Trophoblast cell (in vitro differentiated cells and primary cell): ENCODE data around the gene RPN2.
A peak's percentile ranks its signal among the peaks of the same experiment; 100 is the strongest.

Experiments
- DNase-seq, 2 donors: peaks; one replicate each; pipeline ENCODE4 v3.0.0-alpha.2; 2016
- H2AFZ ChIP-seq: 2 replicates; pipeline ENCODE4 v1.6.1; 2013; ENCODE audit warnings: low read length, moderate library complexity, mild to moderate bottlenecking; ENCODE audit not compliant: insufficient read depth, poor library complexity
- H2AK5ac ChIP-seq: 2 replicates; pipeline ENCODE4 v1.6.1; 2013; ENCODE audit warnings: mild to moderate bottlenecking, low read length
- H2BK120ac ChIP-seq: 2 replicates; pipeline ENCODE4 v1.6.1; 2013; ENCODE audit warnings: low read length, mild to moderate bottlenecking, moderate library complexity; ENCODE audit not compliant: insufficient read depth, poor library complexity
- H2BK12ac ChIP-seq: 2 replicates; pipeline ENCODE4 v1.6.1; 2013; ENCODE audit warnings: mild to moderate bottlenecking, low read length, moderate library complexity
- H2BK5ac ChIP-seq: 2 replicates; pipeline ENCODE4 v1.6.1; 2013; ENCODE audit warnings: low read length, low read depth, moderate library complexity, mild to moderate bottlenecking; ENCODE audit not compliant: poor library complexity
- H3K14ac ChIP-seq: 2 replicates; pipeline ENCODE4 v1.6.1; 2013; ENCODE audit warnings: mild to moderate bottlenecking, low read length
- H3K18ac ChIP-seq: 2 replicates; pipeline ENCODE4 v1.6.1; 2013; ENCODE audit warnings: mild to moderate bottlenecking, low read length
- H3K23ac ChIP-seq: 2 replicates; pipeline ENCODE4 v1.6.1; 2013; ENCODE audit warnings: low read length
- H3K27ac ChIP-seq: 2 replicates; pipeline ENCODE4 v1.5.1; 2013; ENCODE audit warnings: low read depth, mild to moderate bottlenecking, inconsistent platforms, low read length, moderate library complexity
- H3K27me3 ChIP-seq: 2 replicates; pipeline ENCODE4 v1.6.1; 2013; ENCODE audit warnings: inconsistent platforms, mild to moderate bottlenecking, low read length, moderate library complexity; ENCODE audit not compliant: insufficient read depth
- H3K36me3 ChIP-seq, 2 experiments: 1 replicate in 1 of 2; 2 replicates in 1 of 2; pipeline ENCODE4 v1.6.1; 2013; ENCODE audit warnings: low read length in 2 of 2, mild to moderate bottlenecking in 2 of 2, moderate library complexity in 1 of 2; ENCODE audit not compliant: insufficient read depth in 2 of 2, control insufficient read depth in 1 of 2
- H3K4ac ChIP-seq: 2 replicates; pipeline ENCODE4 v1.6.1; 2013; ENCODE audit warnings: low read depth, mild to moderate bottlenecking, low read length, moderate library complexity
- H3K4me1 ChIP-seq, 2 experiments: 1 replicate in 1 of 2; 2 replicates in 1 of 2; pipeline ENCODE4 v1.6.1; 2013; ENCODE audit warnings: low read length in 2 of 2, mild to moderate bottlenecking in 2 of 2, moderate library complexity in 1 of 2; ENCODE audit not compliant: insufficient read depth in 2 of 2, control insufficient read depth in 1 of 2
- H3K4me2 ChIP-seq: 2 replicates; pipeline ENCODE4 v1.6.1; 2013; ENCODE audit warnings: inconsistent platforms, mild to moderate bottlenecking, low read length, moderate library complexity
- H3K4me3 ChIP-seq: 2 replicates; pipeline ENCODE4 v1.5.1; 2013; ENCODE audit warnings: mild to moderate bottlenecking, low read depth, low read length, inconsistent platforms
- H3K79me1 ChIP-seq: one replicate; pipeline ENCODE4 v1.6.1; 2013; ENCODE audit warnings: low read length
- H3K79me2 ChIP-seq: 2 replicates; pipeline ENCODE4 v1.6.1; 2013; ENCODE audit warnings: low read length, mild to moderate bottlenecking; ENCODE audit not compliant: control insufficient read depth, insufficient read depth, poor library complexity
- H3K9ac ChIP-seq: 2 replicates; pipeline ENCODE4 v1.6.1; 2013; ENCODE audit warnings: mild to moderate bottlenecking, low read length
- H3K9me3 ChIP-seq: 2 replicates; pipeline ENCODE4 v1.6.1; 2013; ENCODE audit warnings: low read depth, mild to moderate bottlenecking, control low read depth, inconsistent platforms, low read length; ENCODE audit not compliant: insufficient read depth
- H4K12ac ChIP-seq: 2 replicates; pipeline ENCODE4 v1.6.1; 2013; ENCODE audit warnings: low read depth, mild to moderate bottlenecking, low read length, moderate library complexity
- H4K8ac ChIP-seq: 2 replicates; pipeline ENCODE4 v1.6.1; 2013; ENCODE audit warnings: low read depth, mild to moderate bottlenecking, low read length, moderate library complexity
- H4K91ac ChIP-seq: one replicate; pipeline ENCODE4 v1.6.1; 2013; ENCODE audit warnings: low read depth, mild to moderate bottlenecking, low read length, moderate library complexity
- WGBS: extraction: QIAGEN DNeasy Blood & Tissue Kit; methylation state at CpG from one replicate; pipeline ENCODE4 v1.1.7; 2013; ENCODE audit warnings: missing lambda C conversion rate; ENCODE audit not compliant: insufficient read length, insufficient coverage; ENCODE audit errors: extremely low coverage; 5-methylcytosine and 5-hydroxymethylcytosine counted together

The RPN2 gene

DNA sequence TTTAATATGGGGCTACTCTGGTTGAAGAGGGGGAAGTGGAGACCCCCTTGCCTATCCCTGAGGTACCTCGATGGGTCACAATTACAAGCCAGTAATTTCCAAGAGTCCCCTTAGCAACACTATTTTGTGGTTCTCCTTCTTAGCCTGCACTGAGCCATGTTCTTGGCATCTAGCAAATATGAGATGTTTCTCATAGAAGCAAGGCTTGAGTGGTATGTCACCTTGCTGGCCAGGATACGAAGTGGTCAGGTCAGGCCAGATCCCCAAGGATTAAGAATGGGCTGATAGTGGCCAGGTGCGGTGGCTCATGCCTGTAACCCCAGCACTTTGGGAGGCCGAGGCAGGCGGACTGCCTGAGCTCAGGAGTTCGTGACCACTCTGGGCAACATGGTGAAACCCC, 84.6 kb downstream of the RPN2 start:
- no peak overlapping the region for H3K4ac ChIP-seq
- WGBS: no CpG with 5 or more reads among the region's 6 CpGs
- H4K91ac ChIP-seq: no peak overlapping the region
- H4K8ac ChIP-seq: no peak overlapping the region
- H2BK12ac ChIP-seq: no peak overlapping the region
- H3K4me1 ChIP-seq: peaks cover 0 to 2% of the 10 kb centered on the region in 2 experiments
- H3K79me2 ChIP-seq: no peaks in the 10 kb centered on the region
- H2BK120ac ChIP-seq: no peak overlapping the region
- H3K9me3 ChIP-seq: no peaks in the 10 kb centered on the region
- H3K4me2 ChIP-seq: no peak overlapping the region
- H4K12ac ChIP-seq: no peak overlapping the region
- peak; percentile 76 to 87 for DNase-seq
- H3K27ac ChIP-seq: no peak overlapping the region
- no peak overlapping the region for H3K9ac ChIP-seq
- H2AFZ ChIP-seq: no peak overlapping the region
- no peaks in the 10 kb centered on the region for H3K27me3 ChIP-seq
- no peak overlapping the region for H2BK5ac ChIP-seq
- H2AK5ac ChIP-seq: no peak overlapping the region
- no peak overlapping the region for H3K4me3 ChIP-seq
- no peaks in the 10 kb centered on the region for H3K79me1 ChIP-seq
- H3K14ac ChIP-seq: no peak overlapping the region
- no peak overlapping the region for H3K23ac ChIP-seq
- H3K18ac ChIP-seq: no peak overlapping the region
- H3K36me3 ChIP-seq: no peaks in the 10 kb centered on the region

DNA sequence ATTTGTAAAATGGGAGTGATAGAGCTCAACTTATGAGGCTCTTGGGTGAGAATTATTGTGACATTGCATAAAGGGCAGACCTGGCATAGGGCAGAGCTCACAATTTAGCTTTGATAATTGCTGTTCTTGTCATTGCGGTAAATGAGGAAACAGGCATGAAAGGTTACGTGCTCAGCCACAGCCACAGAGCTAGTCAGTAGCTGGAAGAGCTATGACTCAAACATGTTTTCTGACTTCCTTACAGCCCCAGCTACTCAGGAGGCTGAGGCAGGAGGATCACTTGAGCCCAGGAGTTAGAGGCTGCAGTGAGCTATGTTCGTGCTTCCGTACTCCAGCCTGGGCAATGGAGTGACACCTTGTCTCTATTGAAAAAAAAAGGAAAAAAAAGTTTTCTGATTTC, 86.0 kb downstream of the RPN2 start:
- Histone ChIP-seq H3K18ac (no peak overlapping the region), H3K4me2 (no peak overlapping the region), H3K36me3 (no peaks in the 10 kb centered on the region), H2AFZ (no peak overlapping the region), H2BK120ac (no peak overlapping the region), H4K91ac (no peak overlapping the region), H3K4ac (no peak overlapping the region), H3K79me2 (no peaks in the 10 kb centered on the region), H3K4me1 (peaks cover 2 to 5% of the 10 kb centered on the region in 2 experiments), H3K27me3 (no peaks in the 10 kb centered on the region), H3K23ac (no peak overlapping the region), H3K27ac (no peak overlapping the region), H3K4me3 (no peak overlapping the region), H3K9ac (no peak overlapping the region), H3K79me1 (peaks cover 4% of the 10 kb centered on the region), H4K8ac (no peak overlapping the region), H2BK12ac (no peak overlapping the region), H3K14ac (no peak overlapping the region), H3K9me3 (no peaks in the 10 kb centered on the region), H4K12ac (no peak overlapping the region), H2BK5ac (no peak overlapping the region), H2AK5ac (no peak overlapping the region)
- peak; percentile 70 to 74 for DNase-seq
- no CpG with 5 or more reads among the region's 4 CpGs for WGBS

DNA sequence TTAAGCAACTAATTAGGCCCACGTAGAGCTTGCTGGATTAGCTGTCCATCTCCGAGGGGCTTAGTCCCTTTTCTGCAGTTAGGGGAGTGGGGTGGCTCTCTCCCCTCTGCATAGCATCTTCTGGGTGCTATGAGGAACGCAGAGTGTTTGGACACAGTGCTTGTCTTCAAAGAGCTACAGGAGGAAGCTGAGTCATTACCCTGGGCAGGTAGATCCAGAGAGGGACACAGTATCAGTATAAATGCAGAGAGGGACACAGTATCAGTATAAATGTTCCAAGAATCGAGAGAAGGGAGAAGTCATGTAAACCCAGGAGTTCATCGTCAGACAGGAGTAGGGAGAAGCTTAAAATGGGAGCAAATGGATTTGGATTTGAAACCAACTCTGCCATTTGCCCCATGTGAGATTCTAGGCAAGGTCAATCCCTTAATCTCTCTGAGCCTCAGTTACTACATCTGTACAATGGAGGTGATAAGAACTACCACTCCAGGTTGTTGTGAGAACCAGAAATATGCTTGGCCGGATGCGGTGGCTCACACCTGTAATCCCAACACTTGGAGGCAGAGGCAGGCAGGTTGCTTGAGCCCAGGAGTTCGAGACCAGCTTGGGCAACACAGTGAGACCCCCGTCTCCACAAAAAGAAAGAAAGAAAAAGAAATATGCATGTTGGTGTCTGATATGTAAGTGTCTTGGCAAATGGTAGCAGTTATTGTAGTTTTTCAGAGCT, 88.0 kb downstream of the RPN2 start:
- Histone ChIP-seq H3K14ac (no peak overlapping the region), H3K9me3 (no peaks in the 10 kb centered on the region), H3K36me3 (no peaks in the 10 kb centered on the region), H3K79me2 (no peaks in the 10 kb centered on the region), H3K4me1 (peaks cover 3 to 6% of the 10 kb centered on the region in 2 experiments), H2BK12ac (no peak overlapping the region), H4K12ac (no peak overlapping the region), H3K4me2 (no peak overlapping the region), H2AFZ (no peak overlapping the region), H2BK5ac (no peak overlapping the region), H3K27ac (no peak overlapping the region), H3K9ac (peak overlapping the region; percentile 41), H3K27me3 (no peaks in the 10 kb centered on the region), H4K91ac (no peak overlapping the region), H3K4me3 (no peak overlapping the region), H3K4ac (no peak overlapping the region), H3K79me1 (peaks cover 12% of the 10 kb centered on the region), H2BK120ac (no peak overlapping the region), H2AK5ac (peak overlapping the region; percentile 57), H3K23ac (no peak overlapping the region), H3K18ac (no peak overlapping the region), H4K8ac (no peak overlapping the region)
- WGBS: no CpG with 5 or more reads among the region's 9 CpGs
- DNase-seq: no peak

DNA sequence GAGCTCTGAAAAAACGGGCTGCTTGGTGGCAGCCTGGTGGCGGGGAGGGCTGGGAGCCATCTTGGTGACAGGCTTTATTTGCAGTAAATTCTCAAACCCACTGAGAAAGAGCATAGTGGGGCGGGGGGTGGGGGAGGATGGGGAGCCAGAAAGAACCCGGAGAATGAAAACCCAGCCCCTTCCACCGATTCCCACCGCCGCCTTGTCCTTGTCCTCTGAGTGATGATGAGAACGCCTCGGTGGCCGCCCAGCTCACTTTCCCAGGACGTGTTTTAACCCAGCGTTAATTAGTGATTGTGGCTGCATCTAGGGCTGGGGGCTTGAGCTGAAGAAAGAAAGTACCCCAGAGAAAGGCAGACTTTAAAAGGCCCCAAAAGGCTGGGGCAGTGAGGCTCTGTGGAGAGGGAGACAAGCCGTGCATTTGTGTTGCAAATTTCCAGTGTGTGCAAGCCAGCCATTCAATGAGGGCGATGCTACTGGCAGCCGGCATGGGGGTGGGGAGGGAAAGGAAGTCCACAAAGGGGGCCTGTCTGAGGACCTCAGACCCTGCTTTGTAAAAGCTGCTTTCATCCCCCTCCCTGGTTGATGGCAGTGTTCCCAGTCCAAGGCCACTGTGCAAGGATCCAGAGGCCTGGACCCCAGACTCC, 88.7 kb downstream of the RPN2 start:
- H2BK5ac ChIP-seq: no peak overlapping the region
- no peak overlapping the region for H3K9ac ChIP-seq
- no peak overlapping the region for H4K12ac ChIP-seq
- H4K8ac ChIP-seq: no peak overlapping the region
- H4K91ac ChIP-seq: no peak overlapping the region
- no peak overlapping the region for H2AFZ ChIP-seq
- H3K79me1 ChIP-seq: peaks cover 12% of the 10 kb centered on the region
- H3K14ac ChIP-seq: no peak overlapping the region
- H3K4ac ChIP-seq: no peak overlapping the region
- no peak overlapping the region for H3K27ac ChIP-seq
- no peak overlapping the region for H3K4me2 ChIP-seq
- no peak overlapping the region for H3K18ac ChIP-seq
- no peaks in the 10 kb centered on the region for H3K36me3 ChIP-seq
- DNase-seq: no peak
- peaks cover 3 to 4% of the 10 kb centered on the region in 2 experiments for H3K4me1 ChIP-seq
- H2AK5ac ChIP-seq: no peak overlapping the region
- no peaks in the 10 kb centered on the region for H3K79me2 ChIP-seq
- H3K4me3 ChIP-seq: no peak overlapping the region
- H2BK12ac ChIP-seq: no peak overlapping the region
- H3K23ac ChIP-seq: no peak overlapping the region
- H2BK120ac ChIP-seq: no peak overlapping the region
- no peaks in the 10 kb centered on the region for H3K27me3 ChIP-seq
- no CpG with 5 or more reads among the region's 15 CpGs for WGBS
- no peaks in the 10 kb centered on the region for H3K9me3 ChIP-seq
